Common myeloid progenitor, CD34-positive (primary cell): ENCODE results near the gene CCNB2.
"Not testable (repeated sequence)": the region's sequence is repeated elsewhere in the genome, so short reads cannot be mapped to it uniquely, and the experiment has no call there.

Experiments used
- CTCF ChIA-PET: fragments of 350-600 bp; sonication (Branson Sonifier 250); formaldehyde crosslinking; loops from one replicate; lab custom pipeline; 2021; ENCODE audit warnings: antibody characterized with exemption; lab: Charles Lee
- POLR2A ChIA-PET: fragments of 350-600 bp; sonication (Branson Sonifier 250); formaldehyde crosslinking; loops from one replicate; lab custom pipeline; 2021; ENCODE audit warnings: antibody characterized with exemption; lab: Charles Lee
- DNase-seq, 3 donors: peaks; one replicate each; pipeline versions ENCODE4 v3.0.0 to v3.0.0-alpha.2; 2013
- H3K27ac ChIP-seq, 2 experiments: 1 replicate in 1 of 2; 2 replicates in 1 of 2; pipeline ENCODE4 v1.7.0; 2013; ENCODE audit warnings: inconsistent platforms in 2 of 2, low read length in 2 of 2, mild to moderate bottlenecking in 2 of 2, low read depth in 1 of 2, moderate library complexity in 1 of 2; ENCODE audit not compliant: severe bottlenecking in 2 of 2, insufficient read depth in 1 of 2, poor library complexity in 1 of 2
- H3K27me3 ChIP-seq, 5 experiments: replicated peaks in 2 of 5; 1 replicate in 3 of 5; 2 replicates in 2 of 5; pipeline versions ENCODE4 v1.6.1 to v1.7.0; 2013; ENCODE audit warnings: low read length in 4 of 5, mild to moderate bottlenecking in 2 of 5, moderate library complexity in 2 of 5, inconsistent platforms in 1 of 5; ENCODE audit not compliant: insufficient read depth in 5 of 5, control insufficient read depth in 4 of 5
- H3K36me3 ChIP-seq, 4 experiments: 1 replicate in 2 of 4; 2 replicates in 2 of 4; pipeline versions ENCODE4 v1.6.1 to v1.7.0; 2013; ENCODE audit warnings: low read length in 3 of 4, control low read depth in 1 of 4, mild to moderate bottlenecking in 1 of 4; ENCODE audit not compliant: control insufficient read depth in 4 of 4, insufficient read depth in 4 of 4
- H3K4me1 ChIP-seq, 4 experiments: 1 replicate in 3 of 4; 2 replicates in 1 of 4; pipeline versions ENCODE4 v1.6.1 to v1.7.1; 2013; ENCODE audit warnings: low read length in 3 of 4, mild to moderate bottlenecking in 3 of 4, control low read depth in 1 of 4, inconsistent platforms in 1 of 4, moderate library complexity in 1 of 4; ENCODE audit not compliant: control insufficient read depth in 4 of 4, insufficient read depth in 4 of 4; ENCODE audit errors: control extremely low read depth in 1 of 4
- H3K4me3 ChIP-seq, 7 experiments: 1 replicate in 4 of 7; 2 replicates in 3 of 7; pipeline versions ENCODE4 v1.5.1 to v1.7.0; 2013; ENCODE audit warnings: mild to moderate bottlenecking in 7 of 7, low read length in 6 of 7, moderate library complexity in 6 of 7, inconsistent platforms in 2 of 7, low read depth in 2 of 7, control low read depth in 1 of 7; ENCODE audit not compliant: insufficient read depth in 4 of 7, control insufficient read depth in 1 of 7; ENCODE audit errors: extremely low read depth in 1 of 7
- H3K9me3 ChIP-seq, 5 experiments: 1 replicate in 4 of 5; 2 replicates in 1 of 5; pipeline versions ENCODE4 v1.6.1 to v1.7.1; 2013; ENCODE audit warnings: low read length in 4 of 5, mild to moderate bottlenecking in 2 of 5, inconsistent platforms in 1 of 5, low read depth in 1 of 5, moderate library complexity in 1 of 5; ENCODE audit not compliant: control insufficient read depth in 4 of 5, insufficient read depth in 2 of 5; ENCODE audit errors: control extremely low read depth in 1 of 5
- WGBS: methylation state at CpG from one replicate; pipeline ENCODE4 v1.1.5; 2013; ENCODE audit not compliant: insufficient coverage; 5-methylcytosine and 5-hydroxymethylcytosine counted together

The CCNB2 gene

DNA sequence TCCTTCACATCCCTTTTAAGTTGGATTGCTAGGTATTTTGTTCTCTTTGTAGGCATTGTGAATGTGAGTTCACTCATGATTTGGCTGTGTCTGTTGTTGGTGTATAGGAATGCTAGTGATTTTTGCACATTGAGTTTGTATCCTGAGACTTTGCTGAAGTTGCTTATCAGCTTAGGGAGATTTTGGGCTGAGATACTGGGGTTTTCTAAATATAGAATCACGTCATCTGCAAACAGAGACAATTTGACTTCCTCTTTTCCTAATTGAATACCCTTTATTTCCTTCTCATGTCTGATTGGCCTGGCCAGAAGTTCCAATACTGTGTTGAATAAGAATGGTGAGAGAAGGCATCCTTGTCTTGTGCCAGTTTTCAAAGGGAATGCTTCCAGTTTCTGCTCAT lies 22.3 kb downstream of the CCNB2 start:
- H3K27me3 ChIP-seq, H3K9me3 ChIP-seq, H3K4me3 ChIP-seq, H3K4me1 ChIP-seq, H3K27ac ChIP-seq, POLR2A ChIA-PET: not testable (repeated sequence)
- DNase-seq = peak in 2 of 3 donors; percentile 38 to 50
- peaks cover 9 to 58% (median 33%) of the 10 kb centered on the region in 4 experiments for H3K36me3 ChIP-seq
- CTCF ChIA-PET = interaction anchor here (0.6 to 0.9 kb wide), 2 partner anchors 9 to 516 kb away, joined by 3 read pairs; no protein-coding TSS in a partner anchor
- WGBS = no CpG with 5 or more reads among the region's 1 CpG

DNA sequence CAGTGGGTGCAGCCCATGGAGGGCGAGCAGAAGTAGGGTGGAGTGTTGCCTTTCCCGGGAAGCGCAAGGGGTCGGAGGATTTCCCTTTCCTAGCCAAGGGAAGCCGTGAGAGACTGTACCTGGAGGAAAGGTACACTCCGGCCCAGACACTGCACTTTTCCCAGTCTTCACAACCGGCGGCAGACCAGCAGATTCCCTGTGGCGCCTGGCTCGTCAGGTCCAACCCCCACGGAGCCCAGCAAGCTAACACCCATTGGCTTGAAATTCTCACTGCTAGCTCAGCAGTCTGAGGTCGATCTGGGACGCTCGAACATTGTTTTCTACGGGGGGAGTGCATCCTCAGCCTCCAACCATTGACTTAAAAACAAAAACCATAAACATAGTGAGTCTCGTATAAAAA lies 26.5 kb downstream of the CCNB2 start:
- Histone ChIP-seq H3K36me3 (peaks cover 3 to 64% (median 41%) of the 10 kb centered on the region in 4 experiments), H3K27ac (no peak overlapping the region), H3K27me3 (no peaks in the 10 kb centered on the region), H3K9me3 (peaks cover 0 to 4% (median 2%) of the 10 kb centered on the region in 5 experiments), H3K4me1 (no peaks in the 10 kb centered on the region), H3K4me3 (no peak overlapping the region)
- no peak for DNase-seq
- POLR2A ChIA-PET = no interaction called here
- CTCF ChIA-PET = no interaction called here
- WGBS = 99% methylated on average over 10 of the region's 16 CpGs

DNA sequence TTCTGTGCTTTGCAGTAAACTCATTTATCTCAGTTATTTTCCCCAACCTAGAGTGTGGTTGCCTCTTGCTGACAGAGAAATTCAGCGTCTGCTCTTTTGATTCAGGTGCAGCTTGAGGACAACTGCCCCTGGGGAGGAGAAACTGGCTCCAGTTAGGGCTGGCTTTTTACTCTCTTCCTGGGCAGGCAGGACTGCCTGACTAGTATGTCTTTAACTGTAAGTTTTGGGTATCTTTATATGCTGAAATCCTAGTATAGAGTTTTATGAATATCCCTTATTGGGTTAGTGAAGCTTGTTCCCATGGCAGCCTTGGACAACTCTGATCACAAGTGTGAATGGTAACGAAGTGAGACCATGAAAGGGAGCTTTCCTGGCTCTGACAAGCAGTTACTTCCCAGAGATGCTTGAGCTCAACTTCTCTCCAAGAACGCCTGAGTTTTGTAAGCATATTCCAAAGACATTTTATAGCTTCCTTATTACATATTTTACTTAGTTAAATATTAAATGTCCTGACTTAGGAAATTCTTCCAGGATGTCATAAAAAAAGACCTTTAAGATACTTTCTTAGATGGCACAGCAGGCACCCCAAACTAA lies 27.1 kb downstream of the CCNB2 start:
- Histone ChIP-seq H3K4me3 (no peak overlapping the region), H3K9me3 (peaks cover 0 to 4% (median 2%) of the 10 kb centered on the region in 5 experiments), H3K27ac (no peak overlapping the region), H3K27me3 (no peaks in the 10 kb centered on the region), H3K4me1 (no peaks in the 10 kb centered on the region), H3K36me3 (peaks cover 3 to 70% (median 43%) of the 10 kb centered on the region in 4 experiments)
- CTCF ChIA-PET = interaction anchor here (1.0 to 1.1 kb wide), 2 partner anchors 21 to 149 kb away, joined by 3 read pairs; no protein-coding TSS in a partner anchor
- 100% methylated on average over 2 of the region's 3 CpGs for WGBS
- DNase-seq = no peak
- POLR2A ChIA-PET = no interaction called here

DNA sequence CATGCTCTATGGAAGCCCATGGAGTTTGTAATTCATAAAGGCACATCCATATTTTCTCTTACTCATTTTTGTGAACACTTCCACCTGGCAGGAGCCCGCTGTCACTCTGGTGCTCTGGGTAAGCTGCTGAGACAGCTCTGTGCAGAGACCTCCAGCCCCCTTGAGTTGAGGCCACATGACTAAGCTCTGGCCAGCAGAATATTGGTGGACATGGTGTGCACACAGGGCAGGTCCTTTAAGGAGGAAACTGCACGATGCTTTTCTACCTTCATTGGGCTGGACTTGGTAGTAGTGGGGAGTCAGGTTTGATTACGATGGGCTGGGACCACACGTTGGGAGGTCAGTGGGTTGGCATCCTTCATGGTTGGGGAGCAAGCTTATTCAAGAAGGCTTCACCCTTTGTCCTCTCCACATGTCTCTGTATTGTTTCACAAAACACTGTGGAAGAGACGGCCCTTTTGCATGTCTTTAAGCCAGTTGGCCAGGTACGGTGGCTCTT lies 29.0 kb downstream of the CCNB2 start:
- peaks cover 3 to 71% (median 47%) of the 10 kb centered on the region in 4 experiments for H3K36me3 ChIP-seq
- H3K27me3 ChIP-seq = no peaks in the 10 kb centered on the region
- ChIA-PET POLR2A (no interaction called here), CTCF (interaction anchor here (0.5 kb wide), 1 partner anchor 22 kb away, joined by 5 read pairs; no protein-coding TSS in a partner anchor)
- H3K4me1 ChIP-seq = no peaks in the 10 kb centered on the region
- H3K9me3 ChIP-seq = peaks cover 0 to 4% (median 2%) of the 10 kb centered on the region in 5 experiments
- H3K27ac ChIP-seq = no peak overlapping the region
- WGBS = 97% methylated on average over 6 of the region's 6 CpGs
- no peak for DNase-seq
- no peak overlapping the region for H3K4me3 ChIP-seq

DNA sequence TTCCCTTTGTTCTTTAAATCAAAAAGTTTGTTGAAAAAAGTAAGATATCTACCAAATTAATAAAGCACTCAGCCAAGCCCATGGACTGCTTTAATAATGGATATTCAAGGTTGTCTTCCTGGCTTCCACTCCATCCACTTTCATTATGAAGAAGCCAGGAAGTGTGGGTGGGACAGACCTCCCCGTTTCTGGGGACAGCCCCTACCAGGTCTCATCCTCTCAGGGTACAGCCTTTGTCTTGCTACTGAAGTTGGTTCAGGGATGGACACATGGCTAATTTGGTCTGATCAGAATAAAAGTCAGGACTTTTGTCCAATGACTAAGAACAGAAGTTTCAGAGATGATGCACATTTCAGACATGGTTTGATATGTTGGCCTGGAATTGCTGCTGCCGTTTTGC lies 32.6 kb downstream of the CCNB2 start:
- 67% methylated on average over 1 of the region's 2 CpGs for WGBS
- Histone ChIP-seq H3K4me1 (no peaks in the 10 kb centered on the region), H3K27me3 (no peaks in the 10 kb centered on the region), H3K36me3 (peaks cover 3 to 65% (median 36%) of the 10 kb centered on the region in 4 experiments), H3K4me3 (no peak overlapping the region), H3K27ac (no peak overlapping the region), H3K9me3 (no peaks in the 10 kb centered on the region)
- DNase-seq = no peak
- ChIA-PET CTCF (interaction anchor here (0.8 to 1.9 kb wide), 8 partner anchors 15 to 354 kb away, joined by 3 to 6 read pairs (median 4); no protein-coding TSS in a partner anchor), POLR2A (no interaction called here)

DNA sequence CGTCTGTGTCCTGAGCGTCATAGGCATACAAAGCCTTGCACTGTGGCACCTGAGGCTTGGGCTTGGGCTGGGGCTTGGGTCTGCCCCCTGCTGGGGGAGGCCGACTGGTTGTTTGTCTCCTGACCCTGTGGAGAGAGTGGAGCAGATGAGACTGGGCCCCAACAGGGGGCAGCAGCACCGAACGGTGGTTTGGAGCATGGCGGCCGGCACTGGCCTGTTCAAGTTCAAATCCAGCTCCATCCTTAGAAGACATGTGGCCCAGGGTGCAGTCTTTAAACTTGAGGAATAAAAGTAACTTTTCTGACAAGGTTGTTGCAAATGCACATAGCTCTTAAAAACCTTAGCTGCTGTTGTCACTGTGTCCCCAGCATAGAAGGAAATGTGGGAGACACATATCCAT lies 33.3 kb downstream of the CCNB2 start:
- Histone ChIP-seq H3K4me1 (no peaks in the 10 kb centered on the region), H3K27me3 (no peaks in the 10 kb centered on the region), H3K4me3 (no peak overlapping the region), H3K36me3 (peaks cover 3 to 58% (median 33%) of the 10 kb centered on the region in 4 experiments), H3K9me3 (no peaks in the 10 kb centered on the region), H3K27ac (no peak overlapping the region)
- 54% methylated on average over 4 of the region's 7 CpGs for WGBS
- peak; percentile 78 to 87 (median 83) for DNase-seq
- POLR2A ChIA-PET = no interaction called here
- CTCF ChIA-PET = interaction anchor here (0.7 to 1.9 kb wide), 15 partner anchors 14 to 385 kb away, joined by 3 to 6 read pairs (median 3); no protein-coding TSS in a partner anchor
